HG02852 (cell line): ENCODE results near the gene SARDH.
"Not testable (repeated sequence)": the region's sequence is repeated elsewhere in the genome, so short reads cannot be mapped to it uniquely, and the experiment has no call there.

Experiments used
- ATAC-seq: cut with Tn5 transposase; IDR thresholded peaks from one replicate; pipeline ENCODE4 v1.9.1; 2021; ENCODE audit warnings: mild to moderate bottlenecking, moderate library complexity; ENCODE audit not compliant: unreplicated experiment

SARDH gene

DNA sequence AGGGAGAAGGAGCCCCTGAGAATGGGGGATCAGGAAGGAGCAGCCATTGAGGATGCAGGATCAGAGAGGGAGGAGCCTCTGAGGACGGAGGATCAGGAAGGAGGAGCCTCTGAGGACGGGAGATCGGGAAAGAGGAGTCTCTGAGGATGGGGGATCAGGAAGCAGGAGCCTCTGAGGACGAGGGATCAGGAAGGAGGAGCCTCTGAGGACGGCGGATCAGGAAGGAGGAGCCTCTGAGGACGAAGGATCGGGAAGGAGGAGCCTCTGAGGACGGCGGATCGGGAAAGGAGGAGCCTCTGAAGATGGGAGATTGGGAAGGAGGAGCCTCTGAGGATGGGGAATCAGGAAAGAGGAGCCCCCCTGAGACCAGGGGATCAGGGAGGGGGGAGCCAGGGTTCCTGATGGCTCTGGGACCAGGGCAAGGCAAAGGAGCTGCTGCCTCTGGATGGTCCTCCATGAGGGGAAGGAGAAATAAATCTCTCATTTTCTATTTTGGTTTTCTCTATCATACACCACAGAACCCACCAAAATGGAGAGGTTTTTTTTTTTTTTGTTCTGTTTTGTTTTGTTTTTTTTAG lies 22.6 kb upstream of the SARDH start:
- ATAC-seq: no peak

GRCh38 chr9:133759946-133760345 lies 21.8 kb upstream of the SARDH start:
- no peak for ATAC-seq

DNA sequence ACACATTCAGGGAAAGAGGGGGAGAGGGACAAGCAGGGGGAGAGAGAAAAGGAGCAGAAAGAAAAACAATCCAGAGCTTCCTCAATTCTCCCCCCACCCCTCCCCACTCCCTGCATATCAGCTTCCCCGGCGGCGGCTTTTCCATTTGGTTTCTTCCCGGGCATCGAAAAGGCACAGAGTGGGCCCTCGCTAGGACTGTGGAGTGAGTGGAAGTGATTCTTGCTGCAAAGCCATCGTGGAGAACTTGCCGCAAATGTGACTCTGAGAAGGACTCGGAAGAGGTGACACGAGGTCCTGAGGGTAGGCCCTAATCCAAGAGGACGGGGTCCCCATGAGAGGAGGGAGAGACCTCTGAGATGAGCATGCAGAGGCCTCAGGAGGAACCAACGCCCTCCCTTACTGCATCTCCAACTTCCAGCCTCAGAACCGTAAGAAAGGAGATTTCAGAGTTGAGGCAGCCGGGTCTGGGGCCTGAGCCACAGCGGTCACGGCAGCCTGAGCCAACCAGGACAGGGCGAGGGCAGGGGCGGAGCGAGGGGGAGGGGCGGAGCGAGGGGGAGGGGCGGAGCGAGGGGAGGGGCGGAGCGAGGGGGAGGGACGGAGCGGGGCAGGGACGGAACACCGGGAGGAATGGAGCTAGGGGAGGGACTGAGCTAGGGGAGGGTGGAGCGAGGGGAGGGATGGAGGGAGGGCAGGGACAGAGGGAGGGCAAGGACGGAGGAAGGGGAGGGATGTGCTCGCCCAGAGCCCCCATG lies 21.2 kb upstream of the SARDH start:
- ATAC-seq: no peak

GRCh38 chr9:133758228-133758627 lies 20.1 kb upstream of the SARDH start:
- no peak for ATAC-seq

GRCh38 chr9:133754688-133755227 lies 16.6 kb upstream of the SARDH start:
- no peak for ATAC-seq

DNA sequence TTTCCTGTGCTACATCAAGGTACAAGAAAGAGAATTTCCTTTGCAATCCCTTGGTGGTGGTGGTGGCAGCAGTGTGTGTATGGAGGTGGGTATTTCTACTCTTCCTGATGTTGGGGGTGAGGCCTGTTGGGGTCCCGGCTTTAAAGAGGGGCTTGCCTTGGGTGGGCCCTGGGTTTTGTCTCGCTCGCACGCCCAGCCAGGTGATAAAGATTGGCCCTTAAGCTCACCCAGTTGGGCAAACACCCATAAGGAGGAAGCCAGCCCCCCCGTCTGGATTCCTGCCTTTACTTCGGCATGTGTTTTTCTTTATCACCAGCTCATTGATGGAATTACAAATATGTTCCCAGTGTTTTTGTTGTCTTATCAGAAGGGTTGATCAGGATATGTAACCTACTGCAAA lies 16.0 kb upstream of the SARDH start:
- ATAC-seq: no peak

DNA sequence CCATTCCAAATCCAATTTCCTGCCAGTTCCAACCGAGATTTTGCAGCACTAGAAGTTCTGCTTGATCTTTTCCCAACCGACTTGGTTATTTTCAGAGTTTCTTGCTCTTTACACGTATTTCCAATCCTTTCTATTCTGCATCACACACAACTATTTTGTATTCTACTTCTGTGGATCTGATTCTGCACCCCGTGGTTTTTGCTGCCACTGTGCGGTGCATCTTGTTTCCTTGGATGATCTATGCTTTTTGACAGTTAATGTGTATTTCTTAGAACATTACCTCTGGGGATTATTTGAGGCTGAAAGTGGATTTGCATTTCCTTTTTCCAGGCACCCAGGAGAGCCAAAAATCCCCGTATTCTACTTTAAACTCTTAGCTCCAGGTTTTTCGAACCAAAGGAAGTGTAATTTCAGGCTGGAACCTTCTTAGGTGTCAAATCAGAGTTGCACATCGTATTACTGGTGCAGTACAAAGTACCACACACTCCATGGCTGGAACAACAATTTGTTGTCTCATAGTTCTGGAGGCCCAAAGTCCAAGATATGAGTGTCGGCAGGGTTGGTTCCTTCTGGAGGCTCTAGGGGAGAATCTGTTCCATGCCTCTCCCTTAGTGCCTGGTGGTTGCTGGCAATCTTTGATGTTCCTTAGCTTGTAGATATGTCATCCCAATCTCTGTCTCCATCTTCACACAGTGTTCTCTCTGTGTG lies 14.7 kb upstream of the SARDH start:
- no peak for ATAC-seq

GRCh38 chr9:133750982-133751649 lies 13.0 kb upstream of the SARDH start:
- no peak for ATAC-seq

DNA sequence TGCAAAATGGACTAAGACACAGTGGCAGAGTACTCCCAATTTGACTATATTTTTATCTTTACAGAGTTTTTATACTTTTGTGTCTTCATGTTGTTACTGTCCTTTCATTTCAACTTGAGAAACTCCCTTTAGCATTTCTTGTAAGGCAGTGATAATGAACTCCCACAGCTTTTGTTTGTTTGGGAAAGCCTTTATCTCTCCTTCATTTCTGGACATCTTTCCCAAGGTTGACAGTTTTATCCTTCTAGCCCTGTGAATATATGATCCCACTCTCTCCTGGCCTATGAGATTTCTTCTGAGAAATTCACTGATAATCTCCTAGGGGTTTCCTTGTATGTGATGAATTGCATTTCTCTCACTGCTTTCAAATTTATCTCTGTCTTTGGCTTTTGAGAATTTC lies 9.2 kb upstream of the SARDH start:
- no peak for ATAC-seq

DNA sequence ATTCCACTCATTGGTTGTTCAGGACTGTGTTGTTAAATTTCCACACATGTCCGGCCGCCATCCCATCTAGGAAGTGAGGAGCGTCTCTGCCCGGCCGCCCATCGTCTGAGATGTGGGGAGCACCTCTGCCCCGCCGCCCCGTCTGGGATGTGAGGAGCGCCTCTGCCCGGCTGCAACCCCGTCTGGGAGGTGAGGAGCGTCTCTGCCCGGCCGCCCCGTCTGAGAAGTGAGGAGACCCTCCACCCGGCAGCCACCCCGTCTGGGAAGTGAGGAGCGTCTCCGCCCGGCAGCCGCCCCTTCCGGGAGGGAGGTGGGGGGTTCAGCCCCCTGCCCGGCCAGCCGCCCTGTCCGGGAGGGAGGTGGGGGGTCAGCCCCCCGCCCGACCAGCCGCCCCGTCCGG lies 6.4 kb upstream of the SARDH start:
- not testable (repeated sequence) for ATAC-seq

- no peak for ATAC-seq
Measured at GRCh38 chr9:133742849-133743444, 4.8 kb upstream of the SARDH start.

DNA sequence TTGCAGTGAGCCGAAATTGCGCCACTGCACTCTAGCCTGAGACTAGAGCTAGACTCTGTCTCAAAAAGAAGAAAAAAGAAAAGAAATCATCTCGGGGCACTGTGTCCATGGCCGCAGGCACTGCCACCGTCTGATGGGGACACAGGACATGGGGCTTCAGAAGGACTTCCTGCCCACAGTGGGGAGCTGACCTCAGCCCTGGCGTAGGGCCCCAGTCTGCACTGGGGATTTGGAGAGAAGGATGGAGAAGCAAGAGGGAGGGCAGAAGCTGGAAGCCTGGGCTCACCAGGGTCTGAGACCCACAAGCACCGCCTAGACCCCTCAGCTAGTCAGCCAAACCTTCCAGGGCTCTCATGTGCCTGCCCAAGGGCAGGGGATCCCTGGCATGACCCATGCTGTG lies 4.1 kb upstream of the SARDH start:
- no peak for ATAC-seq

DNA sequence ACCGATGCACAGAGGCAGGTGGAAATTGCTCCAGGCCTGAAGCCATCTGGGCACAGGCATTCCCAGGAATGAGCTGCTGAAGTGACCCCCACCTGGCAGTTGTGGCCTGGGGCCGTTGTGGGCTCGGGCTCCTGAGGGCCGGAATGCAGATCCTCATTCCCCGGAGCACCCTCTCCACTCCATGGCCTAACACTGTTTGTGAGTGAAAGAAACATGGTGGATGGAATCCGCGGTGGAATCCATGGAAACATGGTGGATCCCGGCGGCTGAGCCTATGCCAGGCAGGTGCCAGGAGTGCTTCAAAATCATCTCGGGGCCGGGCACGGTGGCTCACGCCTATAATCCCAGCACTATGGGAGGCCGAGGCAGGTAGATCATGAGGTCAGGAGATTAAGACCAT lies 3.6 kb upstream of the SARDH start:
- ATAC-seq: no peak

GRCh38 chr9:133740911-133741310 lies 2.8 kb upstream of the SARDH start:
- no peak for ATAC-seq

DNA sequence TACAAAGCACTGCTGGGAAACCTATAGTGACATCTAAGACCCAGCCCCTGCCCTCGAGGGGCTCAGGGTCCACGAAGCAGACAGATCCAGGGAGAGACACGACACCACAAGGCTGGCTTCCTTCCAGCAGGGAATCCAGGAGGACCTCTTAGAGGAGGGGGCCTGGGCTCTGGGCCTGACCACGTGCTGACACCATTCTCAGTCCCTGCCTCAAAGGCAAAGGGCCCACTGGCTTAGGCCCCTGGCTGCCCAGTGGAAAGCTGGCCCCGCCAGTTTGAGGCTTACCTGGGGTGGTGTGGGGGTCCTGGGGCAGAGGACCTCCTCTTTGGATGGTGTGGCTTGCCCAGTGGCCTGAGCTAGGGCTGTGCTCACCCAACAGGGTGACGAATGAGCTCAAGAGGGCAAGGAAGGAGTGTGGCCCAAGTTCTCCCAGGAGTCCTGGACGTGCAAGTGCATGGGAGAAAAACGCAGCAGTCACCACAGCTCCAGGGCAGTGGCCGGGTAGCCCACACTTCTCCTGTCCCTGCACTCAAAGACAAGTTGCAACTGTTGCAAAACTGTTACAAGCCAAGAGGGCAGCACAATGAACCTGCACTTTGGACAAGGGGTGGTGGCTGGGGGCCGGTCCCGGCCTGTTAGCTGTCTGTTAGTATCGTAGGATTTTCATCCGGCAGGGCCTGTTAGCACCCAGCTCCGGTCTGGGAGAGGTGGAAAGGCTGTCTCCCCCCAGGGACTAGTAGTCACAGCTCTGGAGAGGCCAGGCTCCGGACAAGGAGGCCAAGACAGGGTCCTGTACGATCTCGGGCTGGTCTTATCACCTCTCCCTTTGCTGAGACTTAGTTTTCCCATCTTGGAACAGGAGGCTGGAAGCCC lies 1.5 kb upstream of the SARDH start:
- no peak for ATAC-seq

- no peak for ATAC-seq
Measured at GRCh38 chr9:133738640-133739225, 581 bp upstream of the SARDH start.

DNA sequence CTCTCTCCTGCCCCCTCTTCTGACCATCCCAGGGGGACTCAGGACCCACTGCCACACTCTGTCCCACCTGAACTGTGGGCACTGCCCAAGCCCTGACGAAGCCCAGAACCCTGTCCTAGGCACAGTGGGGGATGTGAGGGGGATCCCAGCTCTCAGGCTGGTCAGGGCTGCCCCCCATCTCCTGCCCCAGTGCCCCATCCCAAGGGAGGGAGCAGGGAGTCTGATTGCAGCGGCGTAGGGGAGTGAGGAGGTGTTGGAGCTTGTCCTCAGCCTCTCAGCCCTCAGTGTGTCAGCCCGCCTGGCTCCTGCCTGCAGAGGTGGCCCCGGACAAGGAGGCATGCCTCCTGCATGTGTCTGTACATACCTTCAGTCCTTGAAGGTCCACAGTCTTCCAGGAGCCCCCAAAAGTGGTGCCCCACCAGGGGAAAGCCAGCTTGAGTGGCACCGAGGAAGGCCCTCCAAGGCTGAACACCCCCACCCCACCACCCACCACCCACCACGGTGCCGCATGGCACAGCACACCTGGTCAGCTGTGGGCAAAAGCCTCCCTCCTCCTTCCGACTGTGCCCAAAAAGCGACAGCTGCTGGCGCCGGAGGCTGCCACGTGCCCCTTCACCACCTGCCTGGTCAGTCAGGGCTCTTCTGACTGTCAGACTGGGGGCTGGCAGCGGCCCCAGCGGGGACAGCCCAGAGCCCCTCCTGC lies 930 bp downstream of the SARDH start:
- ATAC-seq: no peak

- no peak for ATAC-seq
Measured at GRCh38 chr9:133735931-133736330, 2.2 kb downstream of the SARDH start.

DNA sequence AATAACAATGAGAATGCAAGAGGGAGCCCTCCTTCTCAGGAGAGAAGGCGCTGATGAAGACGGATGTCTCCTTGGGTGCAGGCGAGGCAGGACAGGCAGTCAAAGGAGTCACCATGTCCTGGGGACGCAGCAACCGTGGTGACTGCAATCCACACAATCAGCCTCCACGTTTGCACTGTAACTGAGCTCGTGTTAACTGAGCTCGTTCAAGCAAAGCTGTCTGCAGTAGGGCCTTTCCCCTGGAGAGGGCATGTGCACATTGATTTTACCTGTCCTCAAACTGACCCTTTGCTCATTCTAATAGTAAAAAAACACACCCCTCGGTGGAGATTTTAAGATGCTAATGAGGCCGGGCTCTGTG lies 2.8 kb downstream of the SARDH start:
- no peak for ATAC-seq
